ENCODE data around the gene ABCA12. TPM values are rescaled to one million over a fixed set of nuclear protein-coding genes. Genes with fewer than 3 reads are reported as not detected.
A peak's percentile ranks its signal among the peaks of the same experiment; 100 is the strongest.

The ABCA12 gene
- total RNA-seq, 1 donor from 2014 or later = 14.2 TPM

DNA sequence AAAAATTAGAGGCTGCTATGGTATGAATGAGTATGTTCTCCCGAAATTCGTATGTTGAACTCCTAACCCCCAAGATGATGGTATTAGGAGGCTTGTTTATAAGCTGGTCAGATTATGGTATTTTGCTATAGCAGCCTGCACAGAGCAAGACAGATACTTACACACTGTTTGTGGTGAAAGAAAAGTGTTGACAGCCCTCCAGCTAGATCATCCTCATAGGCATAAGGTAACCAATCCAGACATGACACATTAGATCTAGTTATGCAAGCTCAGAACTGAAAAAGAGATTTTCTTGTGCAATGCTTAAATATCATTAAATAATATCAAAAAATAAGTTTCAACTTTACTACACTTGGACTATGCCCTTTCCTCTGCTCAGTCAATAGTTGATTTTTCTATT, 107.1 kb downstream of the ABCA12 start:
- no peak for ATAC-seq

DNA sequence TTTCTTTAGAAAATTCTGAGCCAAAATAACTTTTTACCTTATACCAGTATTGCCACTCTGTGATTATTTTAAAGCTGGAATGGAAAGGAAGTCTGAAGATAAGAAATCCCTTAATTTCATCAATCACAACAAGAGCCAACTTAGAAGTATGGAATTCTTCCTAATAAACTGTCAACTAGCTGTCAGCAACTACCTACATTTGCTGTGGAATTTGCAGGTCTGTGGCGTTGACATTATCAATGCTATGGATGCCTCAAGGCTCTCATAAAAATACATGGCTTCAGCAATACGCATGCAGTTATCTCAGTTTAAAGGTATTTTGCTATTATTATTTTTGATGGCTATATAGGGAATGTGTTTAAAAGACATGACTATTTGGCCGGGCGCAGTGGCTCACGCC, 108.5 kb downstream of the ABCA12 start:
- ATAC-seq = no peak

DNA sequence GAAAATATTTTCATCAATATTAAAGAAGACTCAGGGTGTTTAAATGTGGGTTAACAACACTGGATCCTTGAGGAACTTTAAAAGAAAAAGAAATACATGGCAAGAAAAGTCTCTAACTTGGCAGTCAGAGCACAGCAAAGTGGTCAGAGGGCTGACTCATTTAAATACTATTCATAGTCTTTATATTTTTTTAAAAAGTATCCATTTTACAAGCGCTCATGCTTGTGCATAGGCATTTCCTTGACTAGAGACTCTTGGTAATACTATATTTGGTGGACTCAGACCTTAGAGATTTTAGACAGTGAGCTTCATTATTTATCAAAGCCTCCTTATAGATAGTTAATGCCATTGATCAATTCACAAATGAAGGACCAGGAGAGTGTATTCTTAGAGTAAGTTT, 110.2 kb downstream of the ABCA12 start:
- no peak for ATAC-seq

DNA sequence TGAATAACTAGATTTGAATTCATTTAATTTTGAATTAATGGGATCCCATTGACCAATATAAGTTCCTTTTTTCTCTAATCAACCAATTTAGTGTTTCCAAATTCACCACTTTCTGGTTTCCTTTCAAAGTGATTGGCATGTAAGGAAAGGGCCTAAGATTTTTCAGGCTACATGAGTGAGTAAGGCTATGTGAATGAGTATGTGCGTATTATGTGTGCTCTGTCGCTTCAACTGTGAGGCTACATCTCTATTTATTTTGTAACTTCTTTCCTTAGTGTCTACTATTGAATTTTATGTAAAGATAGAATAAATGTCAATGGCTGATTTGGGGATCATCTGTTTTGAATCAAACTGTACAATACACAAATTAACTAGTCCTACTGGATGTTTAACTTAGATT, 110.6 kb downstream of the ABCA12 start:
- ATAC-seq = no peak

DNA sequence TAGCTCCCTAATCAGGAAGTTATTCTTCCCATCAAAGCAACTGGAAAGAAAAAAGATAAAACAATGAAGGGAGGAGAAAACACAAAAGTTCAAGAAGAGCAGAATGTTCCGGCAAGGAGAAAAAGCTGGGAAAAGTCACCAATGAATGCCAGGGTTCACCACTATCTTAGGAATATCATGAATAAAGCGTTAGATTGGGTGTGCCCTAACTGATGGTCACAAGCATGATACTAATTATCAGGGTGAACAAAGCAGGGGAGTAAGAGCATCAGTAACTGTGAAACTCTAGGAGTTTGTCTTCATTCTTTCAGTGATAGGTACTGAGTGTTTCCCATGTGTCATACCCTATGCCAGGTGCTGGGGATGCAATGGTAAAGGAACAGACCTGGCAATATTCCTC, 115.5 kb downstream of the ABCA12 start:
- no peak for ATAC-seq

DNA sequence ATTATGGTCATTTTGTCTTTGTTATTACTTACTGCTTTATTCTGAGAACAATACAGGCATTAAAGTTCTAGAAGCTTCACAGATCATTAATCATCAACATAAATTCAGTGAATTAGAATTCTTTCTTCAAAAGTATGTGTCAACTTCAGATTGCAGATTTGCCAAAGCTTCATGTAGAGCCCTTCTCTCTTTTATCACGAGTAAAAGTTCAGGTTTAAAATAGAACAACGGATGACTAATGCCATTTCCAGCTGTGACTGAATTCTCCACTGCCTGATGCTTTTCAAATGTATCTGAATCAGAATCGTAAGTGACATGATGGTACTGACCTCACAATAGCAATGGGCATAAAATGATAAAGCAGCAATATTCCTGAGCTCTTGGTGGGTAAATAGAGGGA, 116.0 kb downstream of the ABCA12 start:
- peak; percentile 28 for ATAC-seq

DNA sequence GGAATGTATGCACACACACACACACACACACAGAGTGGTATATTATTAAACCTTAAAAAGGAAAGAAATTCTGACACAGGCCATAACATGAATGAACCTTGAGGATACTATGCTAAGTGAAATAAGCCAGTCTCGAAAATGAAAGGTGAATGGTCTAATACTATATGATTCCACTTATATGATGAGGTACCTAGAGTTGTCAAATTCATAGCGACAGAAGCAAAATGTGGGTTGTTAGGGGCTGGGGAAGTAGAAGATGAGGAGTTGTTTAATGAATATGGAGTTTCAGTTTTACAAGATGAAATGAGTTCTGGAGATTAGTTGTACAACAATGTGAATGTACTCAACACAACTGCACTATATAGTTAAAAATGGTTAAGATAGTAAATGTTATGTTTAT, 118.1 kb downstream of the ABCA12 start:
- no peak for ATAC-seq

DNA sequence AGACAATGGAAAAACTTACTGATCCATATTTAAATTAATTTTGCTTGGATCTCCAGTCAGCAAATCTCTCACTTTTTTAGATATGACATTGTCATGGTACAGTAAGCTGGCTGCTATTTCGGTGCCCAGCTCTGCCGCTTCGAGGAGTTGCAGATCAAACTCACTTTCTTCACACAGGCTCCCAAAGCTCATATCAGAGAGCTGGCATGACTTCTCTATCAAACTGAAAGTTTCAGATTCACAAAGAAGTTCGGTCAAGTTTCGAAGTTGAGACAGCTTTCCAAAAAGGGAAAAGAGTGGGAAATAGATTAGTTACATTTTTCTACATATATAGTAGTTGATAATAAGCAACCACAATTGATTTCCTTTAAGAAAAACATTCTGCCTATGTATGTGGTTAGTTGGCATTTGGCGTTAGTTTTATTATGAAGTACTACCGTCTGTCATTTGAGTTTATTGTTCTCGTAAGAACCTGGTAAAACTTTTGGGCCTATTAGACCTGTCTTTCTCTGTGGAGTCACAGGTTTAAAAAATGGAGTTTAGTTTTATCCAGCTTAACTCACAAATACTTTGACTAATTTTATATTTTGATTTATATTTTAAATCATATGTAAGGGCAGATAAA, 118.8 kb downstream of the ABCA12 start:
- no peak for ATAC-seq

DNA sequence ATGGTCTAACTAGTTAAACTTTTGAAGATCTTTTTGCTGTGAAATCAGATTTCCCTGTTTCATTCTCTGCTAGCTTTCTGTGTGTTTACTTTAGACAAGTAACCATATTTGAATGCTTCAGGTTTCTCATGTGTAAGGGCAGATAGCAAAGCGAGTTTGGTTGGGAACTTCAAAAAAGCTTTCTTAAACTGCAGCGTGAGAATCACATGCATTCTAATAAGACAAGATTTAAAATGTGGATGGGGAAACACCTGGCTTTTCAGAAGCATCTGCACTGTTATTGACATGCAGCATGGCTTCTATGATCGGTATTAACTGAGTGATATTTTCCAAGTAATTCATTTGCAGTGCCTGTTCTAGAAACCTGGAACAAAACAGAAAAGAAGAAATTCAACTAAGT, 119.3 kb downstream of the ABCA12 start:
- ATAC-seq = no peak

DNA sequence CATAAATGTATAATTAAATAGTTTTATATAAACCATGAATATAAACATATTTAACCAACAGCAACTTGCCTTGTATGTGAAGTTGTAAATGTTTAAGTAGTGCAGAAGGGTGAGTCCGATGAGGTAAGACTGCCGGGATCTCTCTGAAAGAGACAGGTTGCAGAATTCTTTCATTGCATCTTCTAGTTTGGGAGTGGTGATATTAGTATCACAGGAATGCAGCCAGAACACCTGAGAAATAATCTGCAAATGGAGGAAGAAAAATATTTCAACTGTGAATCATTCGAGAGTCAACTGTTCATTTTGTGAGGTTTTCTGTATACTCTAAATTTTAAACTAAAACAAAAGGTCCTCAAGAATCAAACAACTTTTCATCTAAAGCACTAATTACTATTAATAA, 123.0 kb downstream of the ABCA12 start:
- no peak for ATAC-seq

DNA sequence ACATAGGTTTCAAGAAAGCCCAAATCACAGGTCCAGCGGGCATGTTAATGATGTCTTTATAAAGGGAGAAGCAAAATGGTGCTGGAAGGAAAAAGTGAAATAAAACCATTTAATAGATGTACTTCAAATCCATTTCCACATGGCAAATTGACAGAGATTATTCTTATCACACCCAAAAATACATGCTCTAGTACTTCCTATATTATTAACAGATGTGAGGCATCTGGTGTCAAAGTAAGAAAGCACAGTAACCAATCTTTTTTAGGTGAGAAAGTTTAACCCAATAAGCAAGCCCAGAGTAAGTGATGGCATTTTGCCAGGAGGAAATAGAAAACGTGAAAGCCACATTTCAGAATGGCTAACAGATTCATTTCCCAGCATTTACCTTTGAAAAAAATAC, 128.0 kb downstream of the ABCA12 start:
- ATAC-seq = no peak

DNA sequence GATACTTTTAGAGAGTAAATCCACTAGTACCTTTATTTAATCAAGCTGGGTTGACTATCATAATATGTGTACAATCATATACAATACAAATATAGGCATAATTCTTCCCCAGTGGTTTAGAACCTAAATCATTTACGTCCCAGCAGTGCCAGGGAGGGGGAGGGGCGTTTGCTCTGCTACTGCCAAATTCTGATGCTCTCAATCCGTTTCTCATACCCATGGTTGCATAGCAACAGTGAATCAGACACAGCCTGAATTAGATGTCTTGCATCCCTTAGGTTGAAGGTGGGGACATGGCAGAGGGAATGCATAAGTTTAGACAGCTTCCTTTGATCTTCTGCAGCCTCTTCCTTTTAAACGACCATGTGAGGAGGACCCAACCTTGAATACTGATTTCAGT, 135.4 kb downstream of the ABCA12 start:
- ATAC-seq = no peak

DNA sequence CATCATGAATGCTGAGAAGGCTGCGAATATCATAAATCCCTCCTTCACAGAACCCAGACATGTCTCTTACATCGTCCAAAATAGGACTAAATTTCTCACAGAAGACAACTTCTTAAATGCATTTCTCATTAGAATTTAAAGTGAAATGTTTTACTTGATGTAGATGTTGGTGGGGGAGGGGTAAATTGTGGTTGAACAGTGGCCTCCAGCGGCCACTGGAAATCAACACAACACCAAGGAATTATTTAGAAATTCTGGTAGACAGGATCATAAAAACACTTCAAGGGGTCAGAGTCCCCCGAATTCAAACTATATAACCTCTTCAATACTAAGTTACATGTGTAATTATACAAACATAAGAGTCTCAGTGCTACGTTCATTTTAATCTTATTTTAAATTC, 135.9 kb downstream of the ABCA12 start:
- no peak for ATAC-seq

DNA sequence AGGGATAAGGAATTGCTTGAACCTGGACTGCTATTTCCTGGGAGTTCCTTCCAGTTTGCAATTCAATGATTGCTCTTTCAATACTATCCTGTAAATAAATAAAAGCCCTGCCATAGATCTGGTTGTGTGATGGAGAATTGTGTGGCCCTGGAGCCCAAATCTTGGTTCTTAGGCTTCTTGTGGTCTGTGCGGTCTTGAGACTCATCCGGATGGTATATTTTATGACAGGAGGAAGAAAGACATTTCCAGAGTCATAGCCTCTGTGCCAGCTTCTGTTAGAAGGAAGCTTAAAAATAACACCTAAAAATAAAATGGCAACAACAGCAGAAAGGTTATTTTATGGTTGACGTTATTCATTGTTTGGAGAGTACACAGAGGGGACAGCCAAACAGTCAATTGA, 137.7 kb downstream of the ABCA12 start:
- ATAC-seq = no peak

DNA sequence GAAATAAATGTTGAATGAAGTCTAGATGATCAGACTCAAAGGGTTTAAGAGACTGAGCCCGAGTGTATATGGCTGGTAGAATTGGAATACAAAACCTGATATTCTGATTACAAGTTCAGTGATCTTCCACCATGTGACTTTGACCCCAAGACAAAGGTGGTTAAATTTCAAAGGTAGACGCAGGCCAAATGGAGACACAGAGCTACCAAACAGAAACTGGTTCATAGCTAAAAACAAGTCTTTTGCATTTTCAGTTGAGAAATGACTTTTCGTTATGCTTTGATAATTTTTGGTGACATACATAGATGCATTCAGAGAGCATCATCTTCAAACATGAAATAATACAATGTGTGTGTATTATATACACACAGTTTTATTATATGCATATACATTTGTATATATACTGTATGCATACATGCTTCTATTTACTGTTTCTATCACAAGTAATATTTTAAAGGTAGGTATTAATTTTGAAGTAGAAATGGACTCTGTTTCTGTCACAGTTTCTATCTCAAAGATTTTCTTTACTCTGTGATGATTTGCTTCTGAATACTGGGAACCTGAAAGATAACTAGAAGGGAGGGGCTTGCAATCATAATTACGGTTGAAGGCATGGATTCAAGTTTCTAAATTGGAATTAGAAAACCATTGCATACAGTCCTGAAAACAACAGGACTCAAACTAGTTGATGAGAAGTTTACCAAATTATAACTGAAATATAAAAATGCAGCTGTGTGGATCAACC, 142.3 kb downstream of the ABCA12 start:
- ATAC-seq = no peak

DNA sequence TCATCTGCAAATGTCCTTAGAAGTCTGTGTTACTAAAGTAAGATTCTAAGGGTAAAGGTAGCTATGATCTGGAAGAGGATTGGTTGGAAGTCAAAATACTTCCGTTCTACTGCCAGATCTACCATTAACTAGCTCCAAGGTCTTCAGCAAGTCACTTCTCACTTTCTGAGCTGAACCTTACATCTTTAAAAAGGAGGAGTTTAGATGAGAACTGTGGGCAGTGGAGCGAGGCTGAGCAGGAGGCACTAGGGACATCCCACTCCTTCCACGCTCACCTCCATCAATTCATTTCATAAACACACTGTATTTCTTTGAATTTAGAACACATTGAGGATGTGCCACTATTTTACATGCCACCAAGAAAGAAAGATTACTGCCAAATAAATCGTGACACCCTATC, 143.0 kb downstream of the ABCA12 start:
- ATAC-seq = no peak

DNA sequence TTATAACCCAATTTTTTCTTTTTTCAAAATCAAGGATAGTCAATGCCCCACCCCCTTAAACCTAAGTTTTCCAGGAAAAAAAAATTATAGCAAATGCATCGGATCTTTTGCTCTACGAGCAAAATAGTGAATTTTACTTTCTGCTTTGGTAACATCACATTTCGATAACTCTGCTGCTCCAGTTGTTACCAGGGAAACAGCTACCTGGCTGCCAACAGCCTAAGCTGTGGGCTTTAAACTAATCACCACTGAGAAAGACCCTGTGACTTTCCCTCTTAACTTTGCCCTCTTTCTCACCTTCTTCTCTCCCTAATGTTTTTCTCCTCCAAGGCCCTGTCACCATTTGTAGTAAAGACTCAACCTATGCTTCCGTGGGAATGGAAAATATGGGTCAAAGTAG, 145.5 kb downstream of the ABCA12 start:
- ATAC-seq = no peak

DNA sequence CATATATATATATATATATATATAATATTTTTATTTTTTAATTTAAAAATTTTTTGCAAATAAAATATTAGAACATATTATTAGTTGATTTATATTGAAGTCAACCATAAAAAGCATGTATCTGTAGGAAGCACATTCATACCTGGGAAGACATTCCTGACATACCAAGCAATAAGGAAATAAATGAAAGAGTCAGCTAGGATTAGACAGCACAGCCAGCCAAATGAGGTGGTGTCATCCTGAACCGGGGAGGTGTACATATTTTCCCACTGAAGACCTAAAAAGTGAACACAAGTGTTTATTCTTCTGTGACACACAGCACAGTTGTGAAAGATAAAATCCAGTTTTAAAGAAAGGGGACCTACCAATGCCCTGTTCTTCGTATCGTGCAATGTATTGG, 149.2 kb downstream of the ABCA12 start:
- ATAC-seq = no peak

DNA sequence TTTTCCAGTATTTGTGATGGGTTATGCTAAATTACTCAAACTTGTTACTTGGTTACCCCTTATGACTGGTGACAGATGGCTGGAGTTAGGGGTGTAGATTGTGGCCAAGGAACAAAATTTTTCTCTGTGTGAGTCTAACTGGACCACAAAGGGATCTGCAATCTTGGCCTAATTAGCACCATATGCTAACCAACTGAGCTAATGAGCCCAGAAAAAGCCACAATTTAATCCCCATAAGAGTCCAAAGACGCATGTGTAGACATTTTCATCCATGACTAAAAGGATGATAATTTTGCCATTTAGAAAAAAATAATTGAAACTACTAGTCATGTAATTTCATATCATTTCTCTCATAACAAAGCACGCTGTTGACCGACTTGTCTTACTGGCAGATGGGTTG, 151.2 kb downstream of the ABCA12 start:
- ATAC-seq = no peak

DNA sequence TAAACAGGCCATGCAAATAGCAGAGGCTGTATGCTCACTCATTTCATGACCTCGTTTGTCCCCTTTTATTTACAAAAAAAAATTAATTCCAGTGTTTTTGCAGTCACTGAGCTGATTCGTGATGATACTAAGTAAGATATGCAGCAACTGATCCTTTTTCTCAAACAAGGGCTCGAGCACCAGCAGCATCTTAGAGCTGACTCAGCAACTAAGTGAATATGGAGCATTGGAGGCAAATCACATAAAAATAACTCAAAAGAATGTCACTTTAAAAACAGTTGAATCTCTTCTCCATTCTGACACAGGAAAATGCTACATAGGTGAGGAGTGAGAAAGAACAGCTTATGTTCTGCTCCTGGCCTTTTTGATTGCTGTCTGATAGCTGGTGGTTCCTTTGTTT, 152.8 kb downstream of the ABCA12 start:
- ATAC-seq = no peak

DNA sequence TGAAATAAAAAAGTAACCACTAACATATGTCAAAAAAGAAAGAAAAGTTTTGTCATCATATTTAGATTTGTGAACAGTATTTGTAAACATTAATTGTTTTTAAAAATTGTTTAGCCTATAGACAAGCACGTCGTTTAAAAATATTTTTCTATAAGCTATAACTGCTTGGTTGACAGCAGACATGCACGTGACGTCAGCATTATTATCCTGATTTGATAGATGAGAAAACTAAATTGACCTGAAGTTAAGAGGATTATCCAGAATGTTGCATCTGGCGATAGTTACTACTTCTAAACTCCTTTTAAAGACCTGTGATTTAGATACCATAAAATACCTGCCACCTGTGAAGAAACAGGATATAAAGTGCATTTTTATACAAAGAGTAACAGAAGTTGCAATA, 172.0 kb downstream of the ABCA12 start:
- no peak for ATAC-seq

DNA sequence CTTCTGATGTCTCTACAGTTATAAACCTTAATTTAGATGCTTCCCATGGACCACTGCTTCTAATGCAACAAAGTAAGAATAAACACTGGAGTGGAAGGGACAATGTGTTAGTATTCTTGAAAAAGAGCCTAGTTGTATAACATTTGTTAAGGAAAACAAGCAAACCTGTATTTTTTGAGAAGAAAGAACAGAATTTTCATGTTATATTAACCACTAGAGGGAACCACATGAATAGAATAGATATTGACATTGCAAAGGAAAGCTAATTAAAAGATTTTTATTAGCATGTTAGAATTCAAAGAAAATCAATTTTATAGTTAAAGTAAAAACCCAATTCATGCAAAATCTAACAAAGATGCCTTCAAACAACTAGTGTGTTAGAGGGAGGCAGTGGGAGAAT, 177.7 kb downstream of the ABCA12 start:
- no peak for ATAC-seq

DNA sequence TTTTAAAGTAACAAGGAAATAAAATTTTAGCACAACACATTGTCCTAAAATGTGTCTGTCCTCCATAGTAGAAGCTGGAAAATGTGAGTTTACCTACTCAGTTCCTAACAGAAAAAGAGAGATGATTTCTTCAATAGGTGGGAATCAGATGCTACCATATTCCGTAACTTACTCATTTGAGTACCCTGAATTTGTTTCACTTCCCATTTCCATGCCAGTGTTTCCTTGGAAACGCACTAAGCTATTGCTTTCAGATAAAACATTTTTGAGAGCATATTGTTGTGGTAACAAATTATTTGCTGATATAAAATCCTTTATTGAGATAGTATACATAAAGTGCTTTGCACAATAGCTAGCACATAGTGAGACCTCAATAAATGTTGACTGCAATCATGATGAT, 191.5 kb downstream of the ABCA12 start:
- no peak for ATAC-seq

DNA sequence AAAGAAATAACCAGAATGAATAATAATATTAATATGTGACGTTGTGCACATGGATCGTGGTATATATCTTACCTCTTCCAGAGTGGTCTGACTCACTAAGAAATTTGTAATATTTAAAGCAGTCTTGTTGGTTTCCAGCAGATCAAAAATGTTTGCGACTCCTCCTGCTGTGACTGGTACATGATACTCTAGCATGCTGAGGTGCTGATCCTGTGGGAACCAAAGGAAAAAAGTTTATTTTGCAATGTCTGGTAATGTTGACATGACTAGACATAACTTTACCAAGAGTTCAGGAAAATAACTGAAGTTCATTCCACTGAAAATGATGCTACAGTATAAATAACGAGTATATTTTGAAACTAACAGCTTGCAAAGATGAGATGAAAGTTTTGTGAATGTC, 204.4 kb downstream of the ABCA12 start:
- no peak for ATAC-seq

DNA sequence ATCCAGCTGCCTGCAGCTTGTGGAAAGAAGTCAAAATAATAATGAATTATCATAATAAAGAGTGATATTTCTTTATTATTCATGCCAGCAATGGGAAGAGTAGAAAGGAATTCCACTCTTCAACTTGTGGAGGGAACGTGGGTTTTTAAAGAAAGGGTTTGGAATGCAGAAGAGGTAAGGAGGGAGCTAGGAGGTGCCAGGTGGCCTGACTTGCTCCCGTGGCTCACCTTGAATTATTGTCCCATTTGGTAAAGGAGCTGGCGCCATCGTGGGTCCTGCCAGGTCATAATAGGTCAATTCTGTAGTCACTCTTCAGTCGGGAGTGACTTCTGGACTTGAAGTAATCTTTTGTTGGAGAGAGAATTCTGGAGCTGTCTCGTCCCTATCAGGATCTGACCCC, 233.8 kb downstream of the ABCA12 start:
- ATAC-seq = no peak
